T-helper 2 cell treated with Interferon-gamma antibody and Interleukin-4, amounts not matched to agents 100 ng/mL and 5 ng/mL, for 36 hours (primary cell): Measurements from ENCODE around the gene NPEPL1. TPM values are rescaled to one million over a fixed set of nuclear protein-coding genes. Genes with fewer than 3 reads are reported as not detected.

Source experiments
- intact Hi-C: fragments of 100-400 bp; cut with micrococcal nuclease; formaldehyde crosslinking; loops from one replicate; pipeline ENCODE4 v1.15.1; 2023
- total RNA-seq: library from RNA; stranded (reverse); gene quantifications from 2 replicates; pipeline ENCODE4 v1.2.3, GENCODE V29; 2022

Gene NPEPL1
- total RNA-seq, 1 donor from 2014 or later = 26.7 TPM

- intact Hi-C loops = no loop called here
These were observed 37.1 kb upstream of the NPEPL1 start for GRCh38 chr20:58655328-58656107.

GRCh38 chr20:58656831-58657230 is 35.8 kb upstream of the NPEPL1 start:
- intact Hi-C loops = no loop called here

- intact Hi-C loops = no loop called here
These were observed 35.3 kb upstream of the NPEPL1 start for GRCh38 chr20:58657262-58657661.

- intact Hi-C loops = no loop called here
These were observed 34.6 kb upstream of the NPEPL1 start for GRCh38 chr20:58657986-58658385.

- intact Hi-C loops = no loop called here
These were observed 33.8 kb upstream of the NPEPL1 start for GRCh38 chr20:58658760-58659159.

GRCh38 chr20:58659841-58660240 is 32.8 kb upstream of the NPEPL1 start:
- intact Hi-C loops = loop anchor here (5.0 kb wide), 1 partner anchor 273 kb away; the partner anchor contains the start of gene VAPB

- intact Hi-C loops = loop anchor here (1.0 to 5.0 kb wide), 2 partner anchors 9 to 274 kb away; partner anchors contain the start of gene VAPB
These were observed 31.6 kb upstream of the NPEPL1 start for GRCh38 chr20:58660855-58661597.

- intact Hi-C loops = loop anchor here (1.0 to 5.0 kb wide), 2 partner anchors 10 to 275 kb away; partner anchors contain the start of gene VAPB
These were observed 30.8 kb upstream of the NPEPL1 start for GRCh38 chr20:58661598-58662473.

- intact Hi-C loops = loop anchor here (5.0 kb wide), 1 partner anchor 277 kb away; the partner anchor contains the start of gene VAPB
These were observed 28.3 kb upstream of the NPEPL1 start for GRCh38 chr20:58664331-58664730.

- intact Hi-C loops = loop anchor here (5.0 kb wide), 1 partner anchor 278 kb away; the partner anchor contains the start of gene VAPB
These were observed 27.7 kb upstream of the NPEPL1 start for GRCh38 chr20:58664883-58665282.

- intact Hi-C loops = no loop called here
These were observed 27.0 kb upstream of the NPEPL1 start for GRCh38 chr20:58665606-58666005.

- intact Hi-C loops = no loop called here
These were observed 25.9 kb upstream of the NPEPL1 start for GRCh38 chr20:58666702-58667101.

- intact Hi-C loops = no loop called here
These were observed 24.6 kb upstream of the NPEPL1 start for GRCh38 chr20:58667975-58668374.

- intact Hi-C loops = no loop called here
These were observed 23.7 kb upstream of the NPEPL1 start for GRCh38 chr20:58668901-58669286.

- intact Hi-C loops = no loop called here
These were observed 23.2 kb upstream of the NPEPL1 start for GRCh38 chr20:58669287-58670006.

GRCh38 chr20:58670102-58670501 is 22.5 kb upstream of the NPEPL1 start:
- intact Hi-C loops = no loop called here

- intact Hi-C loops = no loop called here
These were observed 21.9 kb upstream of the NPEPL1 start for GRCh38 chr20:58670659-58671058.

GRCh38 chr20:58673119-58673518 is 19.5 kb upstream of the NPEPL1 start:
- intact Hi-C loops = no loop called here

GRCh38 chr20:58675146-58675584 is 17.4 kb upstream of the NPEPL1 start:
- intact Hi-C loops = no loop called here

- intact Hi-C loops = no loop called here
These were observed 17.0 kb upstream of the NPEPL1 start for GRCh38 chr20:58675641-58676040.

GRCh38 chr20:58676161-58676560 is 16.4 kb upstream of the NPEPL1 start:
- intact Hi-C loops = no loop called here
